Measurements from ENCODE around the gene RIPK3.
"Not testable (repeated sequence)": the region's sequence is repeated elsewhere in the genome, so short reads cannot be mapped to it uniquely, and the experiment has no call there.

RIPK3 gene

DNA sequence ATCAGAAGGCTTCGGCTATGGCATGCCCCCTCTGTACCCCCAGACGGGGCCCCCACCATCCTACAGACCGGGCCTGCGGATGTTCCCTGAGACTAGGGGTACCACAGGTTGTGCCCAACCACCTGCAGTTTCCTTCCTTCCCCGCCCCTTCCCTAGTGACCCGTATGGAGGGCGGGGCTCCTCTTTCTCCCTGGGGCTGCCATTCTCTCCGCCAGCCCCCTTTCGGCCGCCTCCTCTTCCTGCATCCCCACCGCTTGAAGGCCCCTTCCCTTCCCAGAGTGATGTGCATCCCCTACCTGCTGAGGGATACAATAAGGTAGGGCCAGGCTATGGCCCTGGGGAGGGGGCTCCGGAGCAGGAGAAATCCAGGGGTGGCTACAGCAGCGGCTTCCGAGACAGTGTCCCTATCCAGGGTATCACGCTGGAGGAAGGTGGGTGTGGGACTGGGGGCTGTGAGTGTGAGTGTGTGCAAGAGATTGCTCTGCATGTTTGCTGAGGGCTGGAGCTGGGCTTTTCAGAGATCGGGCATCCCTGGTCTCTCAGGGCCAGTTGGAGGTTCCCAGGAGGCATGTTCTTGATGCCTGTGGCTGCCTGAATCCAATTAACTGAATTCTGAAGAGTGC, 36.8 kb upstream of the RIPK3 start:
- no peak overlapping the region for H3K27ac Mint-ChIP-seq
- no peaks in the 10 kb centered on the region for H3K9me3 Mint-ChIP-seq
- H3K4me1 Mint-ChIP-seq: no peaks in the 10 kb centered on the region
- peaks cover under 1% of the 10 kb centered on the region for H3K27me3 Mint-ChIP-seq
- H3K36me3 Mint-ChIP-seq: no peaks in the 10 kb centered on the region
- H3K4me3 Mint-ChIP-seq: no peak overlapping the region

DNA sequence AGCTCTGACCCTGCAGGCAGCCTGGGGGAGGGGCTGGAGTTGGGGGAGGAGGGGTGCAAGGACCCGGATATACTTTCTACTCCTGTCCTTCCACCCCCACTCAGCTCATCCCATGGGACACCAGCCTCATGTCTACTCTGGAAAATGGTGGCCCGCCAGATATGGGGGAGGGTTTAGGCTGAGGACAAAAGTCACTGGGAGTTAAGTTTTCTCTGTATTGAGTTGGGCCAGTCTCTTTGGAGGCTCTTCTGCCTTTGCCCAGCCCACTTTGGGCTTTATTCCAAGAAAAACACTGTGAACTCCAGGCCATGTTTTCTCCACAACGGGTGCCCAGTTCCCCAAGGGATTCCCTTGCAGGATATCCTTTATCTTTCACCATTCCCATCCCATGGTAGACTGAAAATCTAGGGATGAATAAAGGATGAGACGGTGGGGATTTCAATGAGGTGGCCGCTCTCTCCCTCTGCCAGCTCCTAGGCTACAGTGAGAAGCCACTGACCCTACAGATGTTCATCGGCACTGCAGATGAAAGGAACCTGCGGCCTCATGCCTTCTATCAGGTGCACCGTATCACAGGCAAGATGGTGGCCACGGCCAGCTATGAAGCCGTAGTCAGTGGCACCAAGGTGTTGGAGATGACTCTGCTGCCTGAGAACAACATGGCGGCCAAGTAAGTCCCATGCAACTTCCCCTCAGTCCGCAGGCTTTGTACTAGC, 33.1 kb upstream of the RIPK3 start:
- Mint-ChIP-seq H3K4me3 (no peak overlapping the region), H3K27ac (no peak overlapping the region), H3K27me3 (peaks cover 7% of the 10 kb centered on the region), H3K9me3 (no peaks in the 10 kb centered on the region), H3K36me3 (no peaks in the 10 kb centered on the region), H3K4me1 (peaks cover 5% of the 10 kb centered on the region)

DNA sequence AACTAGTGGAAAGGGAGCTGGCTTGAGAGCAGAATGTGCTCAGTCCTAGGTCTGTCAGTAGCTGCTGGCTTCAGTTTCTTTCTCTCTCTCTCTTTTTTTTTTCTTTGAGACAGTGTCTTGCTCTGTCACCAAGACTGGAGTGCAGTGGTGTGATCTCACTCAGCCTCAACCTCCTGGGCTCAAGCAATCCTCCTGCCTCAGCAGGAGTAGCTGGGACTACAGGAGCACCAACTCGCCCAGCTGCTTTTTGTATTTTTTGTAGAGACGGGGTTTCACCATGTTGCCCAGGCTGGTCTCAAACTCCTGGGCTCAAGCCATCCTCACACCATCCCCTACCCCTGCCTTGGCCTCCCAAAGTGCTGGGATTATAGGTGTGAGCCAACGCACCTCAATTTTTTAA, 31.8 kb upstream of the RIPK3 start:
- not testable (repeated sequence) for H3K9me3 Mint-ChIP-seq, H3K36me3 Mint-ChIP-seq, H3K4me3 Mint-ChIP-seq, H3K27ac Mint-ChIP-seq
- peaks cover 17% of the 10 kb centered on the region for H3K4me1 Mint-ChIP-seq
- H3K27me3 Mint-ChIP-seq: peaks cover 17% of the 10 kb centered on the region

DNA sequence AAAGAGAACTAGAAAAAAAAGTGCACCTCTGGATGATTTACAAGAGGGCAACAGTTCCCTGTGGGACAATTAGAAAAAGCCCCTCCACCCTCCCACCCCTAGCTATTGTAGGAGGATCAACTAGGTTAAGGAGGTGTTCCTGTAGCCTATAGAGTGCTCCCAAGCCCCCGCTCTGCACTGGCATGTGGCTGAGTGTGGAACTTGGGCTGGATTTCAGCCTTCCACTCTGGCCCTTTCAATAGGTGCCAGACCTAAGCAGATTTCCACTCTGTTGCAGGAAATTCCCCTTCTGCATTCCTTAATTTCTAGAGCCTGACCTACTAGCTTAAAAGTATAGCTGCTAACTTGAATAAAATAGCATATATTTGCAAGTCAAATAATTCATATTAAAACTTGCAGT, 31.0 kb upstream of the RIPK3 start:
- Mint-ChIP-seq H3K27ac (no peak overlapping the region), H3K9me3 (no peaks in the 10 kb centered on the region), H3K4me1 (peaks cover 22% of the 10 kb centered on the region), H3K27me3 (peaks cover 21% of the 10 kb centered on the region), H3K4me3 (no peak overlapping the region), H3K36me3 (no peaks in the 10 kb centered on the region)

GRCh38 chr14:24369907-24370687, 30.3 kb upstream of the RIPK3 start:
- Mint-ChIP-seq H3K4me3 (no peak overlapping the region), H3K27me3 (peaks cover 27% of the 10 kb centered on the region), H3K27ac (no peak overlapping the region), H3K9me3 (no peaks in the 10 kb centered on the region), H3K4me1 (peaks cover 28% of the 10 kb centered on the region), H3K36me3 (no peaks in the 10 kb centered on the region)

DNA sequence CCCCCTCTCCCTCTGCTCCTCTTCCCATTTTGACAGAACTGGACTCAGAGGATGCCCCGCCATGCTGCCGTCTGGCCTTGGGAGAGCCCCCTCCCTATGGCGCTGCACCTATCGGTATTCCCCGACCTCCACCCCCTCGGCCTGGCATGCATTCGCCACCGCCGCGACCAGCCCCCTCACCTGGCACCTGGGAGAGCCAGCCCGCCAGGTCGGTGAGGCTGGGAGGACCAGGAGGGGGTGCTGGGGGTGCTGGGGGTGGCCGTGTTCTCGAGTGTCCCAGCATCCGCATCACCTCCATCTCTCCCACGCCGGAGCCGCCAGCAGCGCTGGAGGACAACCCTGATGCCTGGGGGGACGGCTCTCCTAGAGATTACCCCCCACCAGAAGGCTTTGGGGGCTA, 29.7 kb upstream of the RIPK3 start:
- H3K9me3 Mint-ChIP-seq: no peaks in the 10 kb centered on the region
- no peak overlapping the region for H3K27ac Mint-ChIP-seq
- H3K36me3 Mint-ChIP-seq: no peaks in the 10 kb centered on the region
- H3K27me3 Mint-ChIP-seq: peaks cover 30% of the 10 kb centered on the region
- peak overlapping the region; percentile 35 for H3K4me3 Mint-ChIP-seq
- H3K4me1 Mint-ChIP-seq: peaks cover 28% of the 10 kb centered on the region

DNA sequence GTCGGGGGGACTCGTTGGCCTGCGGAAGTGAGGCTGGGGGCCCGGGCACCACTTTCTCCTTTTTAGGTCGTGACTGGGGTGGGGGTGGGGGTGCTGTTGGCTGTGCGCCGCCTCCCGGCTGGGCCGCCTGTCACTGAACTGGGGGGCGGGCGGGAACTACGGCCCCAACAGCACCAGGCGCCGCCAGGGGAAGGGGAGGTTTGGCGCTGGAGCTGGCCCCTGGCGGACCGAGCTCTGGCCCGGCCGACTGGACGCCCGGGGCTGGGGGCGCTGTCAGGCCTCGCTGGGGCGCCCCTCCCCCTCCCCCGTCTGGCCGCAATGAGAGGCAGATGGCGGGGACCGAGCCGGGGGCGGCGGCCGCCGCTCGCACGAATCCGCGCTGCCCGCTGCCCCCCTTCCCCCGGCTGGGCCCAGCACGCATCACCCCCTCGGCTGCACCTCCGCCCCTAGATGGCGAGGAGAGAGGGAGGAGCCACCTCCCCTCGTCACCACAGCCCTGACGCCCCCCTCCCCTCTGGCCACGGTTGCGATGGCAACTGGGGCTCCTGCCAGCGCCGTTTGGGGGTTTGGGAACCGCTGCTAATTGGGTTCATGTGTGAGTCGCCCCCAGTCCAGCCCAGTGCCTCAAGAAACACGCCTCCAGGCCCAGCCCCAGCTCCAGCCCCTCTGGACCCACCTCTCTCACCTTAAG, 28.9 kb upstream of the RIPK3 start:
- H3K36me3 Mint-ChIP-seq: no peaks in the 10 kb centered on the region
- peaks cover 30% of the 10 kb centered on the region for H3K27me3 Mint-ChIP-seq
- H3K4me1 Mint-ChIP-seq: peaks cover 28% of the 10 kb centered on the region

DNA sequence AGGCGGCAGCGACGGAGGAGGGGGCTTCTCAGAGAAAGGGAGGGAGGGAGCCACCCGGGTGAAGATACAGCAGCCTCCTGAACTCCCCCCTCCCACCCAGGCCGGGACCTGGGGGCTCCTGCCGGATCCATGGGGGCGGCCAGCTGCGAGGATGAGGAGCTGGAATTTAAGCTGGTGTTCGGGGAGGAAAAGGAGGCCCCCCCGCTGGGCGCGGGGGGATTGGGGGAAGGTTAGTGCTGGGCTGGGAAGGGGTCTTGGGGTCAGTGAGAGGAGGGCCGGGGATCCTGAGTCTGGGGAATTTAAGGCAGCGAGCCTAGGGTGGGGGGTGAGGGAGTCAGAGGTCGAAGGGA, 28.4 kb upstream of the RIPK3 start:
- H3K4me3 Mint-ChIP-seq: peak overlapping the region; percentile 70
- H3K36me3 Mint-ChIP-seq: no peaks in the 10 kb centered on the region
- H3K4me1 Mint-ChIP-seq: peaks cover 28% of the 10 kb centered on the region
- peaks cover 31% of the 10 kb centered on the region for H3K27me3 Mint-ChIP-seq
- H3K9me3 Mint-ChIP-seq: no peaks in the 10 kb centered on the region
- H3K27ac Mint-ChIP-seq: no peak overlapping the region

More for the DNA sequence above, 28.9 kb upstream of the RIPK3 start:
- Mint-ChIP-seq H3K9me3 (no peaks in the 10 kb centered on the region), H3K27ac (no peak overlapping the region), H3K4me3 (peak overlapping the region; percentile 70)

GRCh38 chr14:24367514-24368211, 27.9 kb upstream of the RIPK3 start, which contains the start of gene NFATC4:
Gene NFATC4, plus strand, starts transcription at chr14:24368184. Its CDS starts 157 bp downstream, at chr14:24368341.
- no peak within 1 kb of the TSS for H3K27ac Mint-ChIP-seq
- H3K27me3 Mint-ChIP-seq: peaks cover 34% of the 10 kb centered on the region
- H3K4me3 Mint-ChIP-seq: peak within 1 kb of the TSS; percentile 84
- H3K4me1 Mint-ChIP-seq: peaks cover 28% of the 10 kb centered on the region
- H3K36me3 Mint-ChIP-seq: no peaks in the 10 kb centered on the region
- H3K9me3 Mint-ChIP-seq: no peaks in the 10 kb centered on the region

DNA sequence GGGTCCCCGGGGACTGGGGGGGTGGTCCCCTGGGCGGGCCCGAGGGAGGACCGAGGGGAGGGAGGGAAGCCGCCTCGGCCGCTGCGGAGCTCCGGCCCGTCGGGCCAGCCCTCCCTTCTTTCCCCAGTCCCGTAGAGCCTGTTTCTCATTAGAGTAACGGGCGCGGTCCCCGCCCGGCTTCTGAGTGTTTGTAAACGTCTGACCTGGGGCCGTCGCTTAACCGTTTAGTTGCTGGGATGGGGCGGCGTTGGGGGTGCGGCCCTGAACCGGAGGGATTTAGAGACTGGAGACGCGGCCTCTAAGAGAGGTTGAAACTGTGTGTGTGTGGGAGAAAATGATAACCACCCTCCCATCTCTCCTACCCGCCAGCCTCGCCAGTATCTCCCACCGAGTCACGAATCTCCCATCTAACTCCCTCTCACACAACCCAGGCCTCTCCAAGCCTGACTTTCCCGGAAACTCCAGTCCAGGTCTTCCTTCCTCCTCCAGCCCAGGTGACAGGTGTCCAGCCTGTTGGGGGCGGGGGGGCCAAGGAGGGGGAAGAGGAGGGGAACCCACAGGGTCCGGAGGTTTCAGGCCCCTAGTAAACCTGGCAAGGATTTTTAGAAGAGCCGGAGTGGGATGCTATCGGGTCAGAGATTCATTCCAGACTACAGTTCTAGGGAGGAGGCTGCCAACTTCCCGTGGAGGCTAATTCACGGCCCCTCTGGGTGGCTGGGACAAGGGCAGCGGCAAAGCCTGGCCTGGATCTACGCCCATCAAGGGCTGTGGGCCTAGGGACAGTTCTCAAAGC, 27.1 kb upstream of the RIPK3 start:
- Mint-ChIP-seq H3K4me1 (peaks cover 28% of the 10 kb centered on the region), H3K36me3 (no peaks in the 10 kb centered on the region), H3K4me3 (peak overlapping the region; percentile 84), H3K27ac (no peak overlapping the region), H3K27me3 (peaks cover 38% of the 10 kb centered on the region), H3K9me3 (no peaks in the 10 kb centered on the region)

- Mint-ChIP-seq H3K36me3 (no peaks in the 10 kb centered on the region), H3K27me3 (peaks cover 41% of the 10 kb centered on the region), H3K4me1 (peaks cover 28% of the 10 kb centered on the region), H3K27ac (no peak overlapping the region), H3K4me3 (peak overlapping the region; percentile 84), H3K9me3 (no peaks in the 10 kb centered on the region)
Observed at GRCh38 chr14:24366413-24366720, 26.6 kb upstream of the RIPK3 start.

GRCh38 chr14:24365600-24366412, 26.0 kb upstream of the RIPK3 start:
- peak overlapping the region; percentile 35 for H3K27ac Mint-ChIP-seq
- H3K9me3 Mint-ChIP-seq: no peaks in the 10 kb centered on the region
- no peaks in the 10 kb centered on the region for H3K36me3 Mint-ChIP-seq
- peak overlapping the region; percentile 84 for H3K4me3 Mint-ChIP-seq
- peaks cover 28% of the 10 kb centered on the region for H3K4me1 Mint-ChIP-seq
- H3K27me3 Mint-ChIP-seq: peaks cover 41% of the 10 kb centered on the region

- Mint-ChIP-seq H3K4me1 (peaks cover 28% of the 10 kb centered on the region), H3K4me3 (no peak overlapping the region), H3K36me3 (no peaks in the 10 kb centered on the region), H3K9me3 (no peaks in the 10 kb centered on the region), H3K27me3 (peaks cover 41% of the 10 kb centered on the region), H3K27ac (no peak overlapping the region)
Observed at GRCh38 chr14:24364841-24365240, 25.1 kb upstream of the RIPK3 start.

DNA sequence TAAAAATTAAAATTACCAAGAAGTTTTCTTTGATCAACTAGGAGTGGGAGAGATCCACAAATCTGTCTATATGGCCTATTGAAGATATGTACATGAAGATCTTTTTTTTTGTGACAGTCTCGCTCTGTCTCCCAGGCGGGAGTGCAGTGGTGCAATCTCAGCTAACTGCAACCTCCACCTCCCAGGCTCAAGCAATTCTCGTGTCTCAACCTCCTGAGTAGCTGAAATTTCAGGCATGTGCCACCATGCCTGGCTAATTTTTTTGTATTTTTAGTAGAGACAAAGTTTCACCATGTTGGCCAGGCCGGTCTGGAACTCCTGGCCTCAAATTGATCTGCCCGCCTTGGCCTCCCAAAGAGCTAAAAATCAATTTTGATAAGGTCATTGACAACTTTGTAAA, 23.6 kb upstream of the RIPK3 start:
- Mint-ChIP-seq H3K4me3 (no peak overlapping the region), H3K27me3 (peaks cover 38% of the 10 kb centered on the region), H3K9me3 (no peaks in the 10 kb centered on the region), H3K27ac (no peak overlapping the region), H3K4me1 (peaks cover 24% of the 10 kb centered on the region), H3K36me3 (no peaks in the 10 kb centered on the region)
